Measurements from ENCODE around the gene LACTB.

LACTB gene

GRCh38 chr15:63163217-63163616 is 41.6 kb downstream of the LACTB start:
- Histone ChIP-seq H3K36me3 (ENCODE audit: low read length) (no peaks in the 10 kb centered on the region), H3F3A (ENCODE audit: insufficient read depth) (no peaks in the 10 kb centered on the region; the same call in 1 of the 2 replicates), H3K9me2 (replicated peaks; ENCODE audit: insufficient read depth, low read length) (no peaks in the 10 kb centered on the region), H2AFZ (ENCODE audit: low read depth, low read length, severe bottlenecking) (no peak overlapping the region), H3K27me3 (ENCODE audit: low read length) (no peaks in the 10 kb centered on the region), H3K79me2 (ENCODE audit: insufficient read depth, low read length) (no peaks in the 10 kb centered on the region), H3K9me3 (ENCODE audit: insufficient read depth, low read length) (no peaks in the 10 kb centered on the region), H3K27ac (ENCODE audit: low read depth, low read length) (no peak overlapping the region), H3K9ac (ENCODE audit: low read length) (no peak overlapping the region), H3K4me3 (ENCODE audit: insufficient read depth, low read length, poor library complexity, severe bottlenecking) (no peak overlapping the region), H3K4me2 (ENCODE audit: low read depth, low read length, poor library complexity, severe bottlenecking) (no peak overlapping the region), H4K20me1 (ENCODE audit: low read depth, low read length) (no peaks in the 10 kb centered on the region)
- TF ChIP-seq EZH2phosphoT487 (conservative IDR thresholded peaks at IDR 0.05; ENCODE audit: low read length) (no peak), CTCF (IDR thresholded peaks at IDR 0.05; ENCODE audit: insufficient read depth, low read length, poor library complexity, severe bottlenecking) (no peak)

DNA sequence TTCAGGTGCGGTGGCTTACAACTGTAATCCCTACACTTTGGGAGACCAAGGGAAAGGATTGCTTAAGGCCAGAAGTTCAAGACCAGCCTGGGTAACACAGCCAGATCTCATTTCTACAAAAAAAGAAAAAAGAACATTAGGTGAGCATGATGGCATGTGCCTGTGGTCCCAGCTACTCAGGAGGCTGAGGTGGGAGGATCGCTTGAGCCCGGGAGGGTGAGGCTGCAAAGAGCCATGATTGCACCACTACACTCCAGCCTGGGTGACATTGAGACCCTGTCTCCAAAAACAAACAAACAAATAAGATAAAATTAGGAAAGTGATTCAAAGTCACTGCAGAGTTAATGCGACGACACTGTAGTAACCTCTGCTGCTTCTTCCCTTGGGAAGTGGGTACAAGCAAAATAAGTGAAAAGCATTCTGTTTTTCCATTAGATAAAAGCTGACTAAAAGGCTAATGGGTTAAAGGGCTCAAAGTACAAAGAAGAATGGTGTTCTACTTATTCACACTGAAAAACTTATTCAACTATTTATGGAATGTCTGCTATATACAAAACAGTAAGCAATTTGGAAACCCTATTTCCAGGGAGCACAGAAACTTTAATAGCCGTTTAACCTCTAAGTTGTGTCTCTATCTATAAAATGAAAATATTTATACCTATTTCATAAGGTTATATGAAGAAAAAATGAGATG is 43.7 kb downstream of the LACTB start:
- H3K79me2 ChIP-seq (ENCODE audit: insufficient read depth, low read length), result no peaks in the 10 kb centered on the region
- H3K9me3 ChIP-seq (ENCODE audit: insufficient read depth, low read length), result no peaks in the 10 kb centered on the region
- H2AFZ ChIP-seq (ENCODE audit: low read depth, low read length, severe bottlenecking), result no peak overlapping the region
- no peak overlapping the region for H3K9ac ChIP-seq (ENCODE audit: low read length)
- TF ChIP-seq EZH2phosphoT487 (conservative IDR thresholded peaks at IDR 0.05; ENCODE audit: low read length) (no peak), CTCF (IDR thresholded peaks at IDR 0.05; ENCODE audit: insufficient read depth, low read length, poor library complexity, severe bottlenecking) (no peak)
- H3F3A ChIP-seq (ENCODE audit: insufficient read depth), result no peaks in the 10 kb centered on the region; the same call in 1 of the 2 replicates
- H3K36me3 ChIP-seq (ENCODE audit: low read length), result no peaks in the 10 kb centered on the region
- no peaks in the 10 kb centered on the region for H3K27me3 ChIP-seq (ENCODE audit: low read length)
- no peaks in the 10 kb centered on the region for H3K9me2 ChIP-seq (replicated peaks; ENCODE audit: insufficient read depth, low read length)
- H3K4me3 ChIP-seq (ENCODE audit: insufficient read depth, low read length, poor library complexity, severe bottlenecking), result no peak overlapping the region
- no peak overlapping the region for H3K4me2 ChIP-seq (ENCODE audit: low read depth, low read length, poor library complexity, severe bottlenecking)
- H4K20me1 ChIP-seq (ENCODE audit: low read depth, low read length), result no peaks in the 10 kb centered on the region
- H3K27ac ChIP-seq (ENCODE audit: low read depth, low read length), result no peak overlapping the region

GRCh38 chr15:63166219-63166618 is 44.6 kb downstream of the LACTB start:
- Histone ChIP-seq H3F3A (ENCODE audit: insufficient read depth) (no peaks in the 10 kb centered on the region), H3K9ac (ENCODE audit: low read length) (no peak overlapping the region), H3K4me2 (ENCODE audit: low read depth, low read length, poor library complexity, severe bottlenecking) (no peak overlapping the region), H3K9me3 (ENCODE audit: insufficient read depth, low read length) (no peaks in the 10 kb centered on the region), H3K79me2 (ENCODE audit: insufficient read depth, low read length) (no peaks in the 10 kb centered on the region), H3K36me3 (ENCODE audit: low read length) (no peaks in the 10 kb centered on the region), H3K9me2 (replicated peaks; ENCODE audit: insufficient read depth, low read length) (no peaks in the 10 kb centered on the region), H3K27me3 (ENCODE audit: low read length) (no peaks in the 10 kb centered on the region), H4K20me1 (ENCODE audit: low read depth, low read length) (no peaks in the 10 kb centered on the region), H3K27ac (ENCODE audit: low read depth, low read length) (no peak overlapping the region), H3K4me3 (ENCODE audit: insufficient read depth, low read length, poor library complexity, severe bottlenecking) (no peak overlapping the region), H2AFZ (ENCODE audit: low read depth, low read length, severe bottlenecking) (no peak overlapping the region)
- TF ChIP-seq EZH2phosphoT487 (conservative IDR thresholded peaks at IDR 0.05; ENCODE audit: low read length) (no peak), CTCF (IDR thresholded peaks at IDR 0.05; ENCODE audit: insufficient read depth, low read length, poor library complexity, severe bottlenecking) (peak; percentile 25)

Measured in SU-DHL-6 (cell line).